ENCODE data around the gene GRHL3. TPM values are rescaled to one million over a fixed set of nuclear protein-coding genes. Genes with fewer than 3 reads are reported as not detected.

Gene GRHL3
- total RNA-seq, 4 donors from 2014 or later, result 0.11 to 0.27 TPM; not detected in 2

GRCh38 chr1:24298606-24299005 lies 20.6 kb upstream of the GRHL3 start:
- Histone ChIP-seq H3K27ac (no peak overlapping the region), H3K36me3 (no peaks in the 10 kb centered on the region), H3K4me1 (peaks cover 19 to 28% of the 10 kb centered on the region in 2 donors), H3K9me3 (no peaks in the 10 kb centered on the region), H3K27me3 (no peaks in the 10 kb centered on the region), H3K4me3 (replicated peaks in 1 of 3) (no peak overlapping the region)
- intact Hi-C loops (cut with DNase I), result no loop called here
- TF ChIP-seq POLR2A (IDR thresholded peaks at IDR 0.05), result no peak
- no peak for TF ChIP-seq CTCF (IDR thresholded peaks at IDR 0.05)
- WGBS, 2 donors, result 94 to 95% methylated on average over 8 of the region's 8 CpGs
- DNase-seq, result no peak

GRCh38 chr1:24299901-24300300 lies 19.3 kb upstream of the GRHL3 start:
- H3K9me3 ChIP-seq, result no peaks in the 10 kb centered on the region
- H3K27ac ChIP-seq, result no peak overlapping the region
- 84% methylated on average over 6 of the region's 6 CpGs for WGBS, 2 donors
- TF ChIP-seq POLR2A (IDR thresholded peaks at IDR 0.05), result no peak
- no peak for TF ChIP-seq CTCF (IDR thresholded peaks at IDR 0.05)
- no peaks in the 10 kb centered on the region for H3K27me3 ChIP-seq
- DNase-seq, result no peak
- peaks cover 19 to 22% of the 10 kb centered on the region in 2 donors for H3K4me1 ChIP-seq
- intact Hi-C loops (cut with DNase I), result no loop called here
- no peaks in the 10 kb centered on the region for H3K36me3 ChIP-seq
- no peak overlapping the region for H3K4me3 ChIP-seq (replicated peaks in 1 of 3)

GRCh38 chr1:24300971-24301784 lies 18.0 kb upstream of the GRHL3 start:
- peak overlapping the region in 1 of 3 donors; percentile 50 for H3K27ac ChIP-seq
- 25 to 37% methylated on average over 7 of the region's 7 CpGs for WGBS, 2 donors

GRCh38 chr1:24301785-24302175 lies 17.4 kb upstream of the GRHL3 start:
- Histone ChIP-seq H3K9me3 (no peaks in the 10 kb centered on the region), H3K27ac (peak overlapping the region in 1 of 3 donors; percentile 50), H3K4me1 (peaks cover 13% of the 10 kb centered on the region in 2 donors), H3K4me3 (replicated peaks in 1 of 3) (no peak overlapping the region), H3K36me3 (no peaks in the 10 kb centered on the region), H3K27me3 (peaks cover 3% of the 10 kb centered on the region)
- TF ChIP-seq POLR2A (IDR thresholded peaks at IDR 0.05), result no peak
- no peak for TF ChIP-seq CTCF (IDR thresholded peaks at IDR 0.05)
- 16 to 32% methylated on average over 4 of the region's 4 CpGs for WGBS, 2 donors
- DNase-seq, result peak; percentile 59 to 62
- intact Hi-C loops (cut with DNase I), result no loop called here

More at GRCh38 chr1:24300971-24301784, 18.0 kb upstream of the GRHL3 start:
- H3K36me3 ChIP-seq, result no peaks in the 10 kb centered on the region
- no peak for TF ChIP-seq POLR2A (IDR thresholded peaks at IDR 0.05)
- no peak for TF ChIP-seq CTCF (IDR thresholded peaks at IDR 0.05)
- H3K9me3 ChIP-seq, result no peaks in the 10 kb centered on the region
- H3K4me3 ChIP-seq (replicated peaks in 1 of 3), result no peak overlapping the region
- peaks cover 13% of the 10 kb centered on the region in 2 donors for H3K4me1 ChIP-seq
- peak; percentile 80 to 90 for DNase-seq
- intact Hi-C loops (cut with DNase I), result no loop called here
- peaks cover 3% of the 10 kb centered on the region for H3K27me3 ChIP-seq

- Histone ChIP-seq H3K4me1 (peaks cover 13% of the 10 kb centered on the region in 2 donors), H3K9me3 (no peaks in the 10 kb centered on the region), H3K36me3 (no peaks in the 10 kb centered on the region), H3K4me3 (replicated peaks in 1 of 3) (no peak overlapping the region), H3K27ac (no peak overlapping the region), H3K27me3 (peaks cover 3% of the 10 kb centered on the region)
- peak; percentile 55 to 65 for DNase-seq
- TF ChIP-seq CTCF (IDR thresholded peaks at IDR 0.05) (peak in 2 of 6 experiments; percentile 19 to 22), POLR2A (IDR thresholded peaks at IDR 0.05) (no peak)
- WGBS, 2 donors, result 38 to 70% methylated on average over 3 of the region's 3 CpGs
- intact Hi-C loops (cut with DNase I), result no loop called here
Observed at GRCh38 chr1:24302209-24302611, 16.9 kb upstream of the GRHL3 start.

All from thyroid gland (tissue), 4 donors.